Astrocyte (in vitro differentiated cells and primary cell): ENCODE results near the gene SLC2A8. TPM values are rescaled to one million over a fixed set of nuclear protein-coding genes. Genes with fewer than 3 reads are reported as not detected.

Experiments used
- DNase-seq: peaks from one replicate; pipeline ENCODE4 v3.0.0-alpha.2; 2010; ENCODE audit warnings: low read depth
- FAIRE-seq: peaks from 2 replicates; lab custom pipeline; 2011; peaks lifted over from hg19 to GRCh38; lab: Jason Lieb, UNC
- H2AFZ ChIP-seq: 2 replicates; pipeline ENCODE4 v1.6.0; 2012; ENCODE audit warnings: low read depth, low read length, inconsistent platforms
- H3K27ac ChIP-seq: 2 replicates; pipeline ENCODE4 v1.5.1; 2011; ENCODE audit warnings: low read depth, low read length, inconsistent platforms
- H3K27me3 ChIP-seq: 2 replicates; pipeline ENCODE4 v1.6.0; 2011; ENCODE audit warnings: low read length, inconsistent platforms; ENCODE audit not compliant: insufficient read depth
- H3K36me3 ChIP-seq: 2 replicates; pipeline ENCODE4 v1.5.1; 2011; ENCODE audit warnings: low read length, inconsistent platforms; ENCODE audit not compliant: insufficient read depth
- H3K4me1 ChIP-seq: 2 replicates; pipeline ENCODE4 v1.5.1; 2011; ENCODE audit warnings: low read length, inconsistent platforms; ENCODE audit not compliant: insufficient read depth
- H3K4me2 ChIP-seq: 2 replicates; pipeline ENCODE4 v1.6.0; 2012; ENCODE audit warnings: low read length, inconsistent platforms
- H3K4me3 ChIP-seq: 2 replicates; pipeline ENCODE4 v1.5.1; 2011; ENCODE audit warnings: low read depth, mild to moderate bottlenecking, low read length, inconsistent platforms; ENCODE audit not compliant: insufficient read depth
- H3K79me2 ChIP-seq: 2 replicates; pipeline ENCODE4 v1.6.0; 2012; ENCODE audit warnings: mild to moderate bottlenecking, low read length, inconsistent platforms; ENCODE audit not compliant: insufficient read depth
- H3K9ac ChIP-seq: 2 replicates; pipeline ENCODE4 v1.6.0; 2012; ENCODE audit warnings: mild to moderate bottlenecking, low read length, inconsistent platforms
- H3K9me3 ChIP-seq: 2 replicates; pipeline ENCODE4 v1.5.1; 2012; ENCODE audit warnings: low read depth, mild to moderate bottlenecking, low read length, inconsistent platforms; ENCODE audit not compliant: insufficient read depth
- H4K20me1 ChIP-seq: 2 replicates; pipeline ENCODE4 v1.6.0; 2012; ENCODE audit warnings: low read length, inconsistent platforms; ENCODE audit not compliant: insufficient read depth
- H3K27ac Mint-ChIP-seq: one replicate; pipeline ENCODE4 v1.8.0; 2021; ENCODE audit warnings: mild to moderate bottlenecking, mixed read lengths; ENCODE audit not compliant: unreplicated experiment
- H3K27me3 Mint-ChIP-seq: one replicate; pipeline ENCODE4 v1.8.0; 2021; ENCODE audit warnings: low read depth, mixed read lengths; ENCODE audit not compliant: unreplicated experiment
- H3K36me3 Mint-ChIP-seq: one replicate; pipeline ENCODE4 v1.8.0; 2021; ENCODE audit warnings: low read depth, mixed read lengths; ENCODE audit not compliant: unreplicated experiment
- H3K4me1 Mint-ChIP-seq: one replicate; pipeline ENCODE4 v1.8.0; 2021; ENCODE audit warnings: low read depth, mixed read lengths; ENCODE audit not compliant: unreplicated experiment
- H3K4me3 Mint-ChIP-seq: one replicate; pipeline ENCODE4 v1.8.0; 2021; ENCODE audit warnings: mild to moderate bottlenecking, moderate library complexity, mixed read lengths; ENCODE audit not compliant: unreplicated experiment
- H3K9me3 Mint-ChIP-seq: one replicate; pipeline ENCODE4 v1.8.0; 2021; ENCODE audit warnings: mild to moderate bottlenecking, mixed read lengths; ENCODE audit not compliant: unreplicated experiment
- CTCF ChIP-seq: IDR thresholded peaks from 2 replicates; pipeline ENCODE4 v1.5.1; 2011; ENCODE audit warnings: low read depth, mild to moderate bottlenecking, inconsistent platforms, low read length, moderate library complexity; ENCODE audit not compliant: insufficient read depth
- EZH2 ChIP-seq: IDR thresholded peaks from 2 replicates; pipeline ENCODE4 v1.6.1; 2012; ENCODE audit warnings: mild to moderate bottlenecking, low read length, inconsistent platforms; ENCODE audit not compliant: insufficient read depth
- total RNA-seq: library from RNA; stranded (reverse); gene quantifications from 2 replicates; pipeline ENCODE4 v1.2.1, GENCODE V29; 2021

The SLC2A8 gene
- total RNA-seq, 1 donor from 2014 or later = 18.8 TPM

GRCh38 chr9:127386249-127386648 lies 10.7 kb upstream of the SLC2A8 start:
- no peaks in the 10 kb centered on the region for H3K79me2 ChIP-seq
- Mint-ChIP-seq H3K36me3 (peaks cover 2% of the 10 kb centered on the region), H3K4me3 (no peak overlapping the region), H3K27ac (no peak overlapping the region), H3K9me3 (no peaks in the 10 kb centered on the region), H3K4me1 (peaks cover 26% of the 10 kb centered on the region), H3K27me3 (peaks cover 24% of the 10 kb centered on the region)
- H3K4me1 ChIP-seq = peaks cover 19% of the 10 kb centered on the region
- FAIRE-seq (no peak), DNase-seq (no peak)
- peaks cover 5% of the 10 kb centered on the region for H4K20me1 ChIP-seq
- H3K9ac ChIP-seq = no peak overlapping the region
- no peak overlapping the region for H2AFZ ChIP-seq
- H3K36me3 ChIP-seq = no peaks in the 10 kb centered on the region
- peaks cover 38% of the 10 kb centered on the region for H3K27me3 ChIP-seq
- no peak overlapping the region for H3K27ac ChIP-seq
- H3K4me2 ChIP-seq = no peak overlapping the region
- H3K4me3 ChIP-seq = no peak overlapping the region
- H3K9me3 ChIP-seq = no peaks in the 10 kb centered on the region
- TF ChIP-seq CTCF = no peak
- no peak for TF ChIP-seq EZH2

GRCh38 chr9:127386981-127387380 lies 10.0 kb upstream of the SLC2A8 start:
- Histone ChIP-seq H3K27ac (no peak overlapping the region), H3K36me3 (no peaks in the 10 kb centered on the region), H3K4me2 (no peak overlapping the region), H4K20me1 (peaks cover 5% of the 10 kb centered on the region), H2AFZ (no peak overlapping the region), H3K9me3 (no peaks in the 10 kb centered on the region), H3K9ac (no peak overlapping the region), H3K79me2 (no peaks in the 10 kb centered on the region), H3K4me3 (no peak overlapping the region), H3K27me3 (peaks cover 42% of the 10 kb centered on the region), H3K4me1 (peaks cover 19% of the 10 kb centered on the region)
- FAIRE-seq (no peak), DNase-seq (no peak)
- H3K27me3 Mint-ChIP-seq = peaks cover 24% of the 10 kb centered on the region
- H3K27ac Mint-ChIP-seq = no peak overlapping the region
- TF ChIP-seq CTCF = no peak
- no peak for TF ChIP-seq EZH2
- H3K4me1 Mint-ChIP-seq = peaks cover 26% of the 10 kb centered on the region
- H3K36me3 Mint-ChIP-seq = peaks cover 2% of the 10 kb centered on the region
- H3K4me3 Mint-ChIP-seq = no peak overlapping the region
- no peaks in the 10 kb centered on the region for H3K9me3 Mint-ChIP-seq

GRCh38 chr9:127388037-127388855 lies 8.7 kb upstream of the SLC2A8 start:
- Histone ChIP-seq H4K20me1 (peaks cover 5% of the 10 kb centered on the region), H2AFZ (no peak overlapping the region), H3K27ac (peak overlapping the region; percentile 63), H3K27me3 (peaks cover 44% of the 10 kb centered on the region), H3K79me2 (no peaks in the 10 kb centered on the region), H3K9me3 (no peaks in the 10 kb centered on the region), H3K36me3 (no peaks in the 10 kb centered on the region), H3K4me3 (no peak overlapping the region), H3K9ac (peak overlapping the region; percentile 56), H3K4me2 (peak overlapping the region; percentile 74), H3K4me1 (peaks cover 19% of the 10 kb centered on the region)
- no peaks in the 10 kb centered on the region for H3K9me3 Mint-ChIP-seq
- DNase-seq (peak; percentile 96), FAIRE-seq (peak; percentile 85)
- peaks cover 20% of the 10 kb centered on the region for H3K27me3 Mint-ChIP-seq
- H3K36me3 Mint-ChIP-seq = peaks cover 2% of the 10 kb centered on the region
- H3K4me1 Mint-ChIP-seq = peaks cover 26% of the 10 kb centered on the region
- H3K27ac Mint-ChIP-seq = peak overlapping the region; percentile 98
- H3K4me3 Mint-ChIP-seq = peak overlapping the region; percentile 36
- TF ChIP-seq EZH2 (no peak), CTCF (no peak)
